CD4-positive, alpha-beta memory T cell (primary cell): ENCODE measurements around the gene FCHSD2. TPM values are rescaled to one million over a fixed set of nuclear protein-coding genes. Genes with fewer than 3 reads are reported as not detected.
"Not testable (repeated sequence)": the region's sequence is repeated elsewhere in the genome, so short reads cannot be mapped to it uniquely, and the experiment has no call there.

Experiments used
- CTCF ChIA-PET: fragments of 350-600 bp; sonication (Branson Sonifier 250); formaldehyde crosslinking; loops from one replicate; lab custom pipeline; 2021; ENCODE audit warnings: inconsistent platforms; ENCODE audit not compliant: partially characterized antibody; lab: Charles Lee
- POLR2A ChIA-PET: fragments of 350-600 bp; sonication (Branson Sonifier 250); formaldehyde crosslinking; loops from one replicate; lab custom pipeline; 2021; ENCODE audit not compliant: partially characterized antibody; lab: Charles Lee
- DNase-seq, 5 donors: peaks; one replicate each; pipeline versions ENCODE4 v3.0.0 to v3.0.0-alpha.2; 2020 to 2022; ENCODE audit warnings: mixed read lengths in 1 of 5
- H3K27ac ChIP-seq: one replicate; pipeline ENCODE4 v1.7.0; 2013; ENCODE audit warnings: low read depth, low read length
- H3K27me3 ChIP-seq: 2 replicates; pipeline ENCODE4 v1.7.0; 2013; ENCODE audit warnings: mild to moderate bottlenecking, low read length, moderate library complexity; ENCODE audit not compliant: insufficient read depth
- H3K36me3 ChIP-seq: 2 replicates; pipeline ENCODE4 v1.7.0; 2013; ENCODE audit warnings: mild to moderate bottlenecking, low read length, moderate library complexity; ENCODE audit not compliant: insufficient read depth
- H3K4me1 ChIP-seq: 2 replicates; pipeline ENCODE4 v1.7.0; 2013; ENCODE audit warnings: mild to moderate bottlenecking, low read length, moderate library complexity; ENCODE audit not compliant: insufficient read depth
- H3K4me3 ChIP-seq, 2 donors: one replicate each; pipeline ENCODE4 v1.7.0; 2013; ENCODE audit warnings: low read length in 2 of 2, mild to moderate bottlenecking in 1 of 2
- H3K9me3 ChIP-seq, 2 donors: one replicate each; pipeline ENCODE4 v1.7.0; 2013; ENCODE audit warnings: low read length in 2 of 2, control low read depth in 1 of 2; ENCODE audit not compliant: control insufficient read depth in 1 of 2
- H3K27ac Mint-ChIP-seq, 7 donors: one replicate each; pipeline ENCODE4 v1.8.0; 2020 to 2021; ENCODE audit warnings: mixed read lengths in 7 of 7, mild to moderate bottlenecking in 6 of 7, inconsistent platforms in 3 of 7, moderate library complexity in 3 of 7
- H3K27me3 Mint-ChIP-seq, 2 donors: one replicate each; pipeline ENCODE4 v1.8.0; 2020 to 2021; ENCODE audit warnings: mixed read lengths in 2 of 2
- H3K36me3 Mint-ChIP-seq, 2 donors: one replicate each; pipeline ENCODE4 v1.8.0; 2020 to 2021; ENCODE audit warnings: mixed read lengths in 2 of 2, inconsistent platforms in 1 of 2, mild to moderate bottlenecking in 1 of 2
- H3K4me1 Mint-ChIP-seq, 4 donors: one replicate each; pipeline ENCODE4 v1.8.0; 2020 to 2021; ENCODE audit warnings: mixed read lengths in 4 of 4, mild to moderate bottlenecking in 1 of 4
- H3K4me3 Mint-ChIP-seq, 8 donors: one replicate each; pipeline ENCODE4 v1.8.0; 2020 to 2021; ENCODE audit warnings: mixed read lengths in 8 of 8, mild to moderate bottlenecking in 7 of 8, moderate library complexity in 6 of 8, inconsistent platforms in 3 of 8
- H3K9me3 Mint-ChIP-seq, 8 donors: one replicate each; pipeline ENCODE4 v1.8.0; 2020 to 2021; ENCODE audit warnings: mixed read lengths in 8 of 8, mild to moderate bottlenecking in 5 of 8, inconsistent platforms in 3 of 8, moderate library complexity in 1 of 8
- intact Hi-C: fragments of 100-400 bp; cut with micrococcal nuclease; formaldehyde crosslinking; loops from one replicate; pipeline ENCODE4 v1.15.1; 2023
- polyA plus RNA-seq, 2 donors: library from polyadenylated mRNA; unstranded; fragments of 300-500 nt; fragmentation: Illumina TruSeq; gene quantifications; one replicate each; pipeline ENCODE4 v1.2.3, GENCODE V29; 2021
- total RNA-seq, 2 experiments: library from RNA; stranded (reverse); gene quantifications; one replicate each; pipeline ENCODE4 v1.2.3, GENCODE V29; 2021

Gene FCHSD2
- total and polyA plus RNA-seq, 4 experiments from 2014 or later, result 9.5 to 52.0 (median 34.8) TPM

DNA sequence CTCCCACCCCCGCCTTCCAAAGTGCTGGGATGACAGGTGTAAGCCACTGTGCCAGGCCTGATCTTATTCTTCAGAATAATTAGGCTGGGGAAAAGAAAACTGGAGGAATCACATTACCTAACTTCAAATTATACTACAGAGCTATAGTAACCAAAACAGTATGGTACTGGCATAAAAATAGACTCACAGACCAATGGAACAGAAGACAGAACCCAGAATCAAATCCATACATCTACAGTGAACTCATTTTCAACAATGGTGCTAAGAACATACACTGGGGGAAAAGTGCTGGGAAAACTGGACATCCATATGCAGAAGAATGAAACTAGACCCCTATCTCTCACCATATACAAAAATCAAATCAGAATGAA is 165.6 kb downstream of the FCHSD2 start:
- Mint-ChIP-seq H3K36me3 (peaks cover 40 to 49% of the 10 kb centered on the region in 2 donors), H3K4me1 (peaks cover 2 to 14% (median 7%) of the 10 kb centered on the region in 4 donors), H3K27ac (peak overlapping the region in 2 of 7 donors; percentile 3 to 49)
- CTCF ChIA-PET, H3K4me1 ChIP-seq, POLR2A ChIA-PET, H3K27me3 Mint-ChIP-seq, intact Hi-C loops, H3K27me3 ChIP-seq, H3K9me3 Mint-ChIP-seq, H3K9me3 ChIP-seq, H3K36me3 ChIP-seq, H3K27ac ChIP-seq, H3K4me3 Mint-ChIP-seq, H3K4me3 ChIP-seq, DNase-seq: not testable (repeated sequence)

DNA sequence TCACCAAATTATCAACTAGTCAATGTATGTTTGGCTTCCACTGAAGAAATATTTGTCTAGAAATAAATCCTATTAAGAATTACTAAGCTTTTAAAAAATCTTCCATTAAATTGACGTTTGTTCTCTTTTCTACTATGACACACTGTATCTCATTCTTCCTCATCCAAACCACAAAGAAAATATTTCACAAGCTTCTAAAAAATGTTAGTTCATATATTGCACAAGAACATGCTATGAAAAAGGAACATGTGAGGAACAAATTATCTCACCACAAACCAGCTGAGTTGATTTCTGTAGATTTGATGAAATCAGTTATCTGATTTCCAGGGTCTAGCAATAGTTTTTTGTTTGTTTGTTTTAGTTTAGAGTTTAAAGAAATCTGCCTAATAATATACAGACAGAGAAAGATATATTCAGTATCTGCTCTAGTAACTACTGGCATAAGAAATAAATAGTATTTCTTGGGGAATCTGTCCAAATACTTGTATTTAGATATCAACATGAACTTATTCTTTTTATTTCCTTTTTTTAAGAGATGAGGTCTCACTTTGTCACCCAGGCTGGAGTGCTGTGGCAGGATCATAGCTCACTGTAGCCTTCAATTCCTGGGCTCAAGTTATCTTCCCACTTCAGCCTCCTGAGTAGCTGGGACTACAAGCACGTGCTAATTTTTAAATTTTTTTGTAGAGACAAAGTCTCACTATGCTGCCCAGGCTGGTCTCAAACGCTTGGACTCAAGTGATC is 166.2 kb downstream of the FCHSD2 start:
- peaks cover 6 to 19% (median 11%) of the 10 kb centered on the region in 4 donors for H3K4me1 Mint-ChIP-seq
- intact Hi-C loops, result no loop called here
- Histone ChIP-seq H3K9me3 (no peaks in the 10 kb centered on the region), H3K27me3 (no peaks in the 10 kb centered on the region), H3K27ac (no peak overlapping the region), H3K4me1 (peaks cover 6% of the 10 kb centered on the region), H3K4me3 (no peak overlapping the region), H3K36me3 (peaks cover 6% of the 10 kb centered on the region)
- ChIA-PET CTCF (no interaction called here), POLR2A (no interaction called here)
- peak overlapping the region in 5 of 7 donors; percentile 1 to 65 (median 49) for H3K27ac Mint-ChIP-seq
- no peaks in the 10 kb centered on the region for H3K27me3 Mint-ChIP-seq
- DNase-seq, result no peak
- peaks cover 37 to 49% of the 10 kb centered on the region in 2 donors for H3K36me3 Mint-ChIP-seq
- peaks cover 0 to 4% (median 0%) of the 10 kb centered on the region in 8 donors for H3K9me3 Mint-ChIP-seq
- no peak overlapping the region for H3K4me3 Mint-ChIP-seq

DNA sequence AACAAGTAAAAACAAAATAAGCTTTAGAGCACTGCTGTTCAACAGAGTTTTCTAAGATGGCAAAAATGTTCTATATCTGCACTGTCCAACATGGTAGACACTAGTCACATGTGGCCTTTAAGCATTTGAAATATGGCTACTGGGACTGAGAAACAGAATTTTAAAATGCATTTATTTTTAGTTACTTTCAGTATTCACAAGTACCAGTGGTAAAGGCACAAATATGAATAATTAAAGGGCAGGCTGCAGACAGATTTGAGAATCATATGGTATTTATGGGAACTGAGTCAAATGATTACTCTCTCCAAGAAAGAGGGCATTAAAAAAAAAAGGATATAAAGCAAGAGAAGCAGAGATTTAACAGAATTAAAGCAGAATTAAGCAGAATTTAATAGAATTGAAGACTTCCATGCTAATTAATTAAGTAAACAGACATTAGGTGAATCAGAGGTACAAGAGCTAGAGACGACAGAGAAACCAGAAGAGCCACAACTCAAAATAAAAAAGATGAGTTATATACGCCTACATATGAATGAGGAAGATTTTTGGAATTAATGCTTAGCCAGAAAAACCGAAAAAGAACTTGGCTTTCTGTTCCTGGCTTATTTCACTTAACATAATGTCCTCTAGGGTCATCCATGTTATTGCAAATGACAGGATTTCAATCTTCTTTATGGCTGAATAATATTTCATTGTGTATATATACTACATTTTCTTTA is 167.5 kb downstream of the FCHSD2 start:
- no peaks in the 10 kb centered on the region for H3K27me3 Mint-ChIP-seq
- Histone ChIP-seq H3K27ac (no peak overlapping the region), H3K4me1 (peaks cover 19% of the 10 kb centered on the region), H3K9me3 (no peaks in the 10 kb centered on the region), H3K27me3 (no peaks in the 10 kb centered on the region), H3K4me3 (no peak overlapping the region), H3K36me3 (peaks cover 3% of the 10 kb centered on the region)
- POLR2A ChIA-PET, result no interaction called here
- peaks cover 0 to 4% (median 0%) of the 10 kb centered on the region in 8 donors for H3K9me3 Mint-ChIP-seq
- H3K4me1 Mint-ChIP-seq, result peaks cover 17 to 32% (median 23%) of the 10 kb centered on the region in 4 donors
- no peak overlapping the region for H3K4me3 Mint-ChIP-seq
- no peak overlapping the region for H3K27ac Mint-ChIP-seq
- CTCF ChIA-PET, result no interaction called here
- intact Hi-C loops, result no loop called here
- peaks cover 29 to 42% of the 10 kb centered on the region in 2 donors for H3K36me3 Mint-ChIP-seq
- DNase-seq, result no peak

DNA sequence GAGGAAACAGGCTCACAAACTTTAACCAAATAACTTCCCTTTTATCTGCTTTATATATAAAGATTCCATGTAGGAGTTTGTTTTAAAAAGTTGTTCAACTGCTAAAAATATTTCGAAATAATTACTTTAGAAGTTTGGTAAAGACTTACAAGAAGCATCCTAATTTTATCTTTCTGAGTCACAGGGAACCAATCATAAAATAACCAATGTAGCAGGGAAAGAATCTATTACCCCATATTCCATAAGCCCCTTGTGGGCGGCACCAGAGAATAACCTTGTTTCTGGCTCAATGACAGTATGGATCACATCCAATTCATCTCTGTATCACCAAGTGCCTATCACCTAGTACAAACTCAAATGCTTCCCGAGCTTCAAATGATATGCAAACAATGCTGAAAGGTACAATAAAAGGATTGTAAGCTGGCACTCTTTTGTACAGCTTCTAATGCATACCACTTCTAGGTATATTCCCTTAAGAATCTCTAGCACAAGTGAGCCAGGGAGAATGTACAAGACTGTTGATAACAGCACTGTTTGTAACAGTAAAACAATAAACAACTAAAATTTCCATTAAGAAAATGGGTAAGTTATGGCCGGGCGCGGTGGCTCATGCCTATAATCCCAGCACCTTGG is 169.5 kb downstream of the FCHSD2 start:
- ChIA-PET CTCF (no interaction called here), POLR2A (no interaction called here)
- no peak overlapping the region for H3K4me3 ChIP-seq
- peaks cover 17 to 26% of the 10 kb centered on the region in 2 donors for H3K36me3 Mint-ChIP-seq
- H3K27me3 ChIP-seq, result no peaks in the 10 kb centered on the region
- no peaks in the 10 kb centered on the region for H3K27me3 Mint-ChIP-seq
- H3K4me1 Mint-ChIP-seq, result peaks cover 26 to 44% (median 30%) of the 10 kb centered on the region in 4 donors
- no peak overlapping the region for H3K27ac Mint-ChIP-seq
- no peaks in the 10 kb centered on the region for H3K9me3 ChIP-seq
- no peaks in the 10 kb centered on the region for H3K36me3 ChIP-seq
- no peak overlapping the region for H3K4me3 Mint-ChIP-seq
- H3K27ac ChIP-seq, result no peak overlapping the region
- H3K4me1 ChIP-seq, result peaks cover 28% of the 10 kb centered on the region
- peaks cover 0 to 4% (median 0%) of the 10 kb centered on the region in 8 donors for H3K9me3 Mint-ChIP-seq
- intact Hi-C loops, result no loop called here
- DNase-seq, result no peak

DNA sequence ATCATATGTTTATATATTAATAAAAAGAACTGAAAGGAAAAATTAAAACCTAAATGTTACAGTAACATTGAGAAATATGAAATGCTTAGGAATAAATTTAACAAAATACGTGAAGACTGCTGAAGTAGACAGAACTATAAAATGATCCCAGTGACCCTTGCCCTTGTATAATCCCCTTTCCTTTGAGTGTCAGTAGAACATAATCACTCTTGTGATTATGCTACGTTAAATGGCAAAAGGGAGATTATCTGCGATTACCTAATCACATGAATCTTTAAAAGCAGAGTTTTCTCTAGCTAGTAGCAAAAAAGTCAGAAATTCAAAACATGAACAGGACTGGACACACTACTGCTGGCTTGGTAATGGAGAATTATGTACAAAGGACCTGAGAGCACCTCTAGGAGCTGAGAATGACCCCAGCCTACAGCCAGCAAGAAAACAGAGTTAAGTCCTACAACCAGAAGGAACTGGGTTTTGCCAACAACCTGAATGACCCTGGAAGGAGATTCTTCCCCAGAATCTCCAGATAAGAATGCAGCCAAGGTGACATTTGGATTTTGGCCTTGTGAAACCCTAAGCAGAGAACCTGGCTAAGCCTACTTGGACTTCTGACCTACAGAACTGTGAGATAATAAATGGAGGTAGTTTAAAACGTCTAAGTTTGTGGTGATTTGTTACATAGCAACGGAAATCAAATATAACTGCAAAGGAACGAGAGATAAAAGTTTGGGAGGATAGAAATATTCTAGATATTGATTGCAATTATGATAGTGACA is 170.7 kb downstream of the FCHSD2 start:
- Histone ChIP-seq H3K27me3 (no peaks in the 10 kb centered on the region), H3K9me3 (no peaks in the 10 kb centered on the region), H3K36me3 (no peaks in the 10 kb centered on the region), H3K4me1 (peaks cover 28% of the 10 kb centered on the region), H3K27ac (no peak overlapping the region), H3K4me3 (no peak overlapping the region)
- H3K4me1 Mint-ChIP-seq, result peaks cover 26 to 44% (median 33%) of the 10 kb centered on the region in 4 donors
- peak overlapping the region in 2 of 7 donors; percentile 23 to 38 for H3K27ac Mint-ChIP-seq
- intact Hi-C loops, result no loop called here
- no peak overlapping the region for H3K4me3 Mint-ChIP-seq
- DNase-seq, result no peak
- CTCF ChIA-PET, result no interaction called here
- peaks cover 10 to 32% of the 10 kb centered on the region in 2 donors for H3K36me3 Mint-ChIP-seq
- H3K27me3 Mint-ChIP-seq, result no peaks in the 10 kb centered on the region
- peaks cover 0 to under 1% (median 0%) of the 10 kb centered on the region in 8 donors for H3K9me3 Mint-ChIP-seq
- POLR2A ChIA-PET, result interaction anchor here (1.2 kb wide), 1 partner anchor 11 kb away, joined by 4 read pairs; no protein-coding TSS in a partner anchor

DNA sequence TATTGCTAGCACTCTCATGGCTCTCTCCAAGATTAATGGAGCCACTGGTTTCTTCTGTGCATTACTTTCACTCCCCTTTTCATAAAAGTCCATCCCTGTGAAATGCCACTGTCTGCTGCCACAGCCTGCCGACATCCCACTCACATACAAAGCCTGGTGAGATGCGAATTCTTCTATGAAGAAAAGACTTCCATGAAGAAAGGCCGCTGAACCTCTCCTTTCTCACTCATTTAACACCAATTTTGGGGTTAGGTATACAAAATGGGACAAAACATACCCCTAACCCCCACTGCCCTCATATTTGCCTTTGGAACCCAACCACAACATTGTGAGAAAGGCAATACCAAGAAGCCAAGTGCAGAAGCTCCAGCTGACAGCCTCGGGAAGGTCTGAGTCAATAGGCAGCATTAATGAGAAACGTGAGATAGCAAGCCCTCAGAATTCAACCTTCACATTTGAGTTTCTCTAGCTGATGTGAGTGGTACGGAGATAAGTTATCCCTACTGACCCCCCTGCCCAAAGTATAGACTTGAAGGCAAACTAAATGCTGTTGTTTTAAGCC is 171.5 kb downstream of the FCHSD2 start:
- Mint-ChIP-seq H3K4me3 (peak overlapping the region in 6 of 8 donors; percentile 9 to 54 (median 27)), H3K36me3 (peaks cover 10 to 31% of the 10 kb centered on the region in 2 donors), H3K9me3 (no peaks in the 10 kb centered on the region), H3K27ac (peak overlapping the region; percentile 38 to 85 (median 61)), H3K27me3 (no peaks in the 10 kb centered on the region), H3K4me1 (peaks cover 26 to 44% (median 32%) of the 10 kb centered on the region in 4 donors)
- ChIA-PET POLR2A (interaction anchor here (1.2 kb wide), 1 partner anchor 12 kb away, joined by 4 read pairs; no protein-coding TSS in a partner anchor), CTCF (no interaction called here)
- DNase-seq, result no peak
- Histone ChIP-seq H3K4me1 (peaks cover 28% of the 10 kb centered on the region), H3K27me3 (no peaks in the 10 kb centered on the region), H3K36me3 (no peaks in the 10 kb centered on the region), H3K4me3 (no peak overlapping the region), H3K27ac (no peak overlapping the region), H3K9me3 (no peaks in the 10 kb centered on the region)
- intact Hi-C loops, result no loop called here
